HEK293 (cell line): ENCODE measurements around the gene LRRC27.

Experiments used
- CTCF ChIA-PET: fragments of 350-600 bp; formaldehyde crosslinking; extraction: SDS; loops from one replicate; lab custom pipeline; 2021; ENCODE audit warnings: antibody characterized with exemption; lab: Yijun Ruan, JAX
- POLR2A ChIA-PET: fragments of 300-600 bp; formaldehyde crosslinking; extraction: SDS; loops from one replicate; lab custom pipeline; 2020; ENCODE audit warnings: antibody characterized with exemption, inconsistent platforms; lab: Yijun Ruan, JAX
- H3K27ac ChIP-seq: fragments of 200-500 bp; sonication (Bioruptor generic); 2 replicates; pipeline ENCODE4 v1.5.1; 2014; ENCODE audit warnings: low read depth, low read length, control low read depth, inconsistent platforms; ENCODE audit errors: extremely low read depth
- H3K36me3 ChIP-seq, 2 experiments: fragments of 200-500 bp in 1 of 2; sonication (Bioruptor generic) in 1 of 2; 1 replicate in 1 of 2; 2 replicates in 1 of 2; pipeline ENCODE4 v1.5.1; 2014 to 2017; ENCODE audit warnings: inconsistent platforms in 2 of 2, low read length in 2 of 2; ENCODE audit not compliant: control insufficient read depth in 2 of 2, insufficient read depth in 1 of 2
- H3K4me1 ChIP-seq: fragments of 200-500 bp; sonication (Bioruptor generic); 2 replicates; pipeline ENCODE4 v1.5.1; 2014; ENCODE audit warnings: mild to moderate bottlenecking, low read length, inconsistent platforms; ENCODE audit not compliant: control insufficient read depth, insufficient read depth
- H3K4me3 ChIP-seq: 2 replicates; pipeline ENCODE4 v1.5.1; 2011; ENCODE audit warnings: low read depth, mild to moderate bottlenecking, control low read depth, low read length, moderate library complexity
- H3K9me3 ChIP-seq: fragments of 200-500 bp; sonication (Bioruptor generic); 2 replicates; pipeline ENCODE4 v1.5.1; 2014; ENCODE audit warnings: low read depth, low read length, inconsistent platforms; ENCODE audit not compliant: control insufficient read depth, insufficient read depth
- GFI1B ChIP-seq: fragments of 450-650 bp; formaldehyde crosslinking; IDR thresholded peaks from 2 replicates; pipeline ENCODE4 v1.5.1; 2016; ENCODE audit warnings: missing biosample characterization, missing genetic modification characterization
- KLF8 ChIP-seq: fragments of 450-650 bp; formaldehyde crosslinking; IDR thresholded peaks from 2 replicates; pipeline ENCODE4 v1.5.1; 2016; ENCODE audit warnings: missing biosample characterization, missing genetic modification characterization
- SALL2 ChIP-seq: fragments of 450-650 bp; formaldehyde crosslinking; IDR thresholded peaks from 2 replicates; pipeline ENCODE4 v1.5.0; 2017; ENCODE audit warnings: missing biosample characterization, mild to moderate bottlenecking, missing genetic modification characterization, borderline replicate concordance
- SCRT2 ChIP-seq: fragments of 450-650 bp; formaldehyde crosslinking; IDR thresholded peaks from 2 replicates; pipeline ENCODE4 v1.5.1; 2016; ENCODE audit warnings: missing biosample characterization, missing genetic modification characterization
- SP2 ChIP-seq: fragments of 450-650 bp; formaldehyde crosslinking; IDR thresholded peaks from 2 replicates; pipeline ENCODE4 v1.5.1; 2016; ENCODE audit warnings: missing biosample characterization, missing genetic modification characterization
- WT1 ChIP-seq: fragments of 450-650 bp; formaldehyde crosslinking; IDR thresholded peaks from 2 replicates; pipeline ENCODE4 v1.5.1; 2016; ENCODE audit warnings: missing biosample characterization, missing genetic modification characterization
- YY1 ChIP-seq: fragments of 450-650 bp; formaldehyde crosslinking; IDR thresholded peaks from 2 replicates; pipeline ENCODE4 v1.5.1; 2018; ENCODE audit warnings: missing biosample characterization, missing genetic modification characterization
- YY2 ChIP-seq: fragments of 450-650 bp; formaldehyde crosslinking; IDR thresholded peaks from 2 replicates; pipeline ENCODE4 v1.5.1; 2016; ENCODE audit warnings: missing biosample characterization, missing genetic modification characterization
- ZBTB48 ChIP-seq: fragments of 450-650 bp; formaldehyde crosslinking; IDR thresholded peaks from 2 replicates; pipeline ENCODE4 v1.5.1; 2016; ENCODE audit warnings: missing biosample characterization, missing genetic modification characterization
- ZNF112 ChIP-seq: fragments of 450-650 bp; formaldehyde crosslinking; IDR thresholded peaks from 2 replicates; pipeline ENCODE4 v1.5.0; 2017; ENCODE audit warnings: missing biosample characterization, missing genetic modification characterization
- ZNF132 ChIP-seq: fragments of 450-650 bp; formaldehyde crosslinking; IDR thresholded peaks from 2 replicates; pipeline ENCODE4 v1.5.1; 2017; ENCODE audit warnings: missing biosample characterization, missing genetic modification characterization, borderline replicate concordance
- ZNF157 ChIP-seq: fragments of 450-650 bp; formaldehyde crosslinking; IDR thresholded peaks from 2 replicates; pipeline ENCODE4 v1.5.1; 2016; ENCODE audit warnings: missing biosample characterization, missing genetic modification characterization
- ZNF184 ChIP-seq: fragments of 450-650 bp; IDR thresholded peaks from 2 replicates; pipeline ENCODE4 v1.5.1; 2018; ENCODE audit warnings: missing biosample characterization, mild to moderate bottlenecking, missing genetic modification characterization
- ZNF19 ChIP-seq: fragments of 450-650 bp; formaldehyde crosslinking; IDR thresholded peaks from 2 replicates; pipeline ENCODE4; 2016; ENCODE audit warnings: missing biosample characterization, missing genetic modification characterization, low read depth
- ZNF23 ChIP-seq: fragments of 450-650 bp; formaldehyde crosslinking; IDR thresholded peaks from 2 replicates; pipeline ENCODE4 v1.5.1; 2016; ENCODE audit warnings: missing biosample characterization, missing genetic modification characterization, borderline replicate concordance
- ZNF274 ChIP-seq, 2 experiments: fragments of 200-500 bp in 1 of 2; fragments of 450-650 bp in 1 of 2; sonication (Bioruptor generic) in 1 of 2; formaldehyde crosslinking in 1 of 2; IDR thresholded peaks; 2 replicates each; pipeline versions ENCODE4 v1.5.1 to v1.6.1; 2014 to 2016; ENCODE audit warnings: borderline replicate concordance in 1 of 2, inconsistent platforms in 1 of 2, low read length in 1 of 2, missing biosample characterization in 1 of 2, missing genetic modification characterization in 1 of 2
- ZNF302 ChIP-seq: fragments of 450-650 bp; formaldehyde crosslinking; IDR thresholded peaks from 2 replicates; pipeline ENCODE4 v1.5.1; 2016; ENCODE audit warnings: missing biosample characterization, missing genetic modification characterization, low read depth
- ZNF311 ChIP-seq: fragments of 450-650 bp; formaldehyde crosslinking; IDR thresholded peaks from 2 replicates; pipeline ENCODE4 v1.5.1; 2017; ENCODE audit warnings: missing biosample characterization, missing genetic modification characterization, borderline replicate concordance
- ZNF354C ChIP-seq: fragments of 450-650 bp; formaldehyde crosslinking; IDR thresholded peaks from 2 replicates; pipeline ENCODE4 v1.5.1; 2016; ENCODE audit warnings: missing biosample characterization, missing genetic modification characterization, low read depth, borderline replicate concordance
- ZNF391 ChIP-seq: fragments of 450-650 bp; formaldehyde crosslinking; IDR thresholded peaks from 2 replicates; pipeline ENCODE4 v1.5.1; 2016; ENCODE audit warnings: low read depth, missing biosample characterization, missing genetic modification characterization, borderline replicate concordance
- ZNF404 ChIP-seq: fragments of 450-650 bp; formaldehyde crosslinking; IDR thresholded peaks from 2 replicates; pipeline ENCODE4 v1.5.1; 2017; ENCODE audit warnings: missing biosample characterization, missing genetic modification characterization
- ZNF423 ChIP-seq: fragments of 450-650 bp; formaldehyde crosslinking; IDR thresholded peaks from 2 replicates; pipeline ENCODE4 v1.5.1; 2016; ENCODE audit warnings: missing biosample characterization, missing genetic modification characterization
- ZNF473 ChIP-seq: fragments of 450-650 bp; formaldehyde crosslinking; IDR thresholded peaks from 2 replicates; pipeline ENCODE4 v1.5.1; 2017; ENCODE audit warnings: missing biosample characterization, missing genetic modification characterization
- ZNF510 ChIP-seq: fragments of 450-650 bp; formaldehyde crosslinking; IDR thresholded peaks from 2 replicates; pipeline ENCODE4 v1.5.1; 2018; ENCODE audit warnings: mild to moderate bottlenecking, missing genetic modification characterization, missing biosample characterization; ENCODE audit not compliant: insufficient replicate concordance
- ZNF521 ChIP-seq: fragments of 450-650 bp; formaldehyde crosslinking; IDR thresholded peaks from 2 replicates; pipeline ENCODE4 v1.5.1; 2017; ENCODE audit warnings: missing biosample characterization, mild to moderate bottlenecking, missing genetic modification characterization
- ZNF529 ChIP-seq: fragments of 450-650 bp; formaldehyde crosslinking; IDR thresholded peaks from 2 replicates; pipeline ENCODE4 v1.5.1; 2017; ENCODE audit warnings: missing genetic modification characterization, missing biosample characterization; ENCODE audit not compliant: insufficient replicate concordance
- ZNF555 ChIP-seq: fragments of 450-650 bp; formaldehyde crosslinking; conservative IDR thresholded peaks from 2 replicates; pipeline ENCODE4 v1.5.1; 2017; ENCODE audit warnings: missing biosample characterization, mild to moderate bottlenecking, missing genetic modification characterization, inconsistent platforms
- ZNF621 ChIP-seq: fragments of 450-650 bp; formaldehyde crosslinking; IDR thresholded peaks from 2 replicates; pipeline ENCODE4 v1.5.1; 2017; ENCODE audit warnings: missing biosample characterization, missing genetic modification characterization
- ZNF654 ChIP-seq: fragments of 450-650 bp; formaldehyde crosslinking; IDR thresholded peaks from 2 replicates; pipeline ENCODE4 v1.5.1; 2016; ENCODE audit warnings: low read depth, missing biosample characterization, missing genetic modification characterization
- ZNF701 ChIP-seq: fragments of 450-650 bp; formaldehyde crosslinking; IDR thresholded peaks from 2 replicates; pipeline ENCODE4 v1.5.1; 2016; ENCODE audit warnings: missing biosample characterization, missing genetic modification characterization
- ZNF76 ChIP-seq: fragments of 450-650 bp; formaldehyde crosslinking; IDR thresholded peaks from 2 replicates; pipeline ENCODE4; 2016; ENCODE audit warnings: low read depth, missing biosample characterization, missing genetic modification characterization, borderline replicate concordance
- ZNF777 ChIP-seq: fragments of 450-650 bp; formaldehyde crosslinking; IDR thresholded peaks from 2 replicates; pipeline ENCODE4 v1.5.1; 2017; ENCODE audit warnings: missing biosample characterization, missing genetic modification characterization, borderline replicate concordance
- ZNF843 ChIP-seq: fragments of 450-650 bp; formaldehyde crosslinking; IDR thresholded peaks from 2 replicates; pipeline ENCODE4 v1.5.1; 2016; ENCODE audit warnings: missing biosample characterization, missing genetic modification characterization
- ZSCAN23 ChIP-seq: fragments of 450-650 bp; formaldehyde crosslinking; IDR thresholded peaks from 2 replicates; pipeline ENCODE4 v1.5.1; 2016; ENCODE audit warnings: missing biosample characterization, missing genetic modification characterization
- ZSCAN5A ChIP-seq: fragments of 450-650 bp; formaldehyde crosslinking; IDR thresholded peaks from 2 replicates; pipeline ENCODE4 v1.5.1; 2016; ENCODE audit warnings: missing biosample characterization, missing genetic modification characterization

The LRRC27 gene

GRCh38 chr10:132385389-132385667, 53.3 kb downstream of the LRRC27 start:
- ChIA-PET POLR2A (no interaction called here), CTCF (interaction anchor here (0.6 to 1.5 kb wide), 2 partner anchors 68 to 444 kb away, joined by 3 to 7 read pairs; no protein-coding TSS in a partner anchor)
- H3K4me1 ChIP-seq: peaks cover 3% of the 10 kb centered on the region; the same call in 1 of the 2 replicates
- no peak overlapping the region for H3K4me3 ChIP-seq
- TF ChIP-seq ZNF404 (no peak), ZNF423 (tag by site-specific recombination) (no peak), ZNF19 (tag by site-specific recombination) (no peak)
- no peak overlapping the region for H3K27ac ChIP-seq
- H3K9me3 ChIP-seq: no peaks in the 10 kb centered on the region
- H3K36me3 ChIP-seq: no peaks in the 10 kb centered on the region

- ChIA-PET CTCF (interaction anchor here (0.6 to 1.5 kb wide), 2 partner anchors 68 to 443 kb away, joined by 3 to 7 read pairs; no protein-coding TSS in a partner anchor), POLR2A (no interaction called here)
- Histone ChIP-seq H3K4me3 (no peak overlapping the region), H3K27ac (no peak overlapping the region), H3K36me3 (no peaks in the 10 kb centered on the region), H3K4me1 (peaks cover 3% of the 10 kb centered on the region; the same call in 1 of the 2 replicates), H3K9me3 (no peaks in the 10 kb centered on the region)
- no peak for TF ChIP-seq ZNF112 (tag by site-specific recombination)
- no peak for TF ChIP-seq ZNF132 (tag by site-specific recombination)
- TF ChIP-seq ZNF701 (tag by site-specific recombination): no peak
- no peak for TF ChIP-seq YY2 (tag by site-specific recombination)
- no peak for TF ChIP-seq ZNF777 (tag by site-specific recombination)
- TF ChIP-seq SCRT2 (tag by site-specific recombination): no peak
- TF ChIP-seq ZNF843: no peak
- no peak for TF ChIP-seq ZNF302
- TF ChIP-seq ZNF274 (IDR thresholded peaks at IDR 0.05; ENCODE audit: low read length): no peak
- no peak for TF ChIP-seq ZNF274 (tag by site-specific recombination; IDR thresholded peaks at IDR 0.05; ENCODE audit: borderline replicate concordance)
- TF ChIP-seq SALL2: no peak
- no peak for TF ChIP-seq YY1
- TF ChIP-seq SP2 (tag by site-specific recombination): no peak
- TF ChIP-seq ZNF23: no peak
These were observed 53.9 kb downstream of the LRRC27 start for GRCh38 chr10:132385721-132386418.

GRCh38 chr10:132386419-132386831, 54.4 kb downstream of the LRRC27 start:
- CTCF ChIA-PET: no interaction called here
- Histone ChIP-seq H3K36me3 (no peaks in the 10 kb centered on the region), H3K4me1 (peaks cover 3% of the 10 kb centered on the region; the same call in 1 of the 2 replicates), H3K9me3 (no peaks in the 10 kb centered on the region), H3K27ac (no peak overlapping the region), H3K4me3 (no peak overlapping the region)
- POLR2A ChIA-PET: no interaction called here
- TF ChIP-seq ZNF391: no peak
- TF ChIP-seq ZSCAN23: no peak
- TF ChIP-seq ZNF184 (tag by site-specific recombination): no peak
- no peak for TF ChIP-seq ZBTB48
- no peak for TF ChIP-seq ZNF76
- TF ChIP-seq ZNF521 (tag by site-specific recombination): no peak
- TF ChIP-seq WT1: no peak
- TF ChIP-seq ZNF555 (tag by site-specific recombination): no peak
- no peak for TF ChIP-seq GFI1B (tag by site-specific recombination)
- TF ChIP-seq ZNF654: no peak
- TF ChIP-seq ZSCAN5A (tag by site-specific recombination): no peak
- TF ChIP-seq ZNF157 (tag by site-specific recombination): no peak
- TF ChIP-seq ZNF311 (tag by site-specific recombination): no peak
- no peak for TF ChIP-seq ZNF510 (tag by site-specific recombination)
- no peak for TF ChIP-seq ZNF529 (tag by site-specific recombination)
- TF ChIP-seq KLF8: no peak
- TF ChIP-seq ZNF354C: no peak
- no peak for TF ChIP-seq ZNF621 (tag by site-specific recombination)
- no peak for TF ChIP-seq ZNF473 (tag by site-specific recombination)
